GM20000 (cell line): ENCODE data around the gene ANXA6.

Experiments used
- DNase-seq: peaks from one replicate; pipeline ENCODE4 v3.0.0; 2012; ENCODE audit warnings: low spot score
- CTCF ChIP-seq: IDR thresholded peaks from 2 replicates; pipeline ENCODE4 v1.5.1; 2012; ENCODE audit warnings: mild to moderate bottlenecking, control low read depth; ENCODE audit errors: extremely low read depth, missing control alignments

The ANXA6 gene

GRCh38 chr5:151157426-151158286 lies at the start of gene ANXA6:
ANXA6 (minus strand) TSS chr5:151157779; CDS start chr5:151147901, 9,878 bp downstream.
- DNase-seq = peak; percentile 80
- TF ChIP-seq CTCF = no peak

GRCh38 chr5:151205411-151205810 lies 47.8 kb upstream of the ANXA6 start:
- no peak for TF ChIP-seq CTCF
- DNase-seq = no peak

GRCh38 chr5:151204051-151204450 lies 46.5 kb upstream of the ANXA6 start:
- no peak for DNase-seq
- TF ChIP-seq CTCF = no peak

- DNase-seq = no peak
- no peak for TF ChIP-seq CTCF
These were observed 45.0 kb upstream of the ANXA6 start for GRCh38 chr5:151202381-151203139.

GRCh38 chr5:151200913-151201595 lies 43.5 kb upstream of the ANXA6 start:
- no peak for DNase-seq
- no peak for TF ChIP-seq CTCF

- no peak for TF ChIP-seq CTCF
- DNase-seq = no peak
These were observed 42.1 kb upstream of the ANXA6 start for GRCh38 chr5:151199581-151200185.
